HEK293 (cell line): ENCODE data around the gene KRT78.

ENCODE experiments used
- CTCF ChIA-PET: fragments of 350-600 bp; formaldehyde crosslinking; extraction: SDS; loops from one replicate; lab custom pipeline; 2021; ENCODE audit warnings: antibody characterized with exemption; lab: Yijun Ruan, JAX
- POLR2A ChIA-PET: fragments of 300-600 bp; formaldehyde crosslinking; extraction: SDS; loops from one replicate; lab custom pipeline; 2020; ENCODE audit warnings: antibody characterized with exemption, inconsistent platforms; lab: Yijun Ruan, JAX
- H3K27ac ChIP-seq: fragments of 200-500 bp; sonication (Bioruptor generic); 2 replicates; pipeline ENCODE4 v1.5.1; 2014; ENCODE audit warnings: low read depth, low read length, control low read depth, inconsistent platforms; ENCODE audit errors: extremely low read depth
- H3K36me3 ChIP-seq, 2 experiments: fragments of 200-500 bp in 1 of 2; sonication (Bioruptor generic) in 1 of 2; 1 replicate in 1 of 2; 2 replicates in 1 of 2; pipeline ENCODE4 v1.5.1; 2014 to 2017; ENCODE audit warnings: inconsistent platforms in 2 of 2, low read length in 2 of 2; ENCODE audit not compliant: control insufficient read depth in 2 of 2, insufficient read depth in 1 of 2
- H3K4me1 ChIP-seq: fragments of 200-500 bp; sonication (Bioruptor generic); 2 replicates; pipeline ENCODE4 v1.5.1; 2014; ENCODE audit warnings: mild to moderate bottlenecking, low read length, inconsistent platforms; ENCODE audit not compliant: control insufficient read depth, insufficient read depth
- H3K4me3 ChIP-seq: 2 replicates; pipeline ENCODE4 v1.5.1; 2011; ENCODE audit warnings: low read depth, mild to moderate bottlenecking, control low read depth, low read length, moderate library complexity
- H3K9me3 ChIP-seq: fragments of 200-500 bp; sonication (Bioruptor generic); 2 replicates; pipeline ENCODE4 v1.5.1; 2014; ENCODE audit warnings: low read depth, low read length, inconsistent platforms; ENCODE audit not compliant: control insufficient read depth, insufficient read depth
- GLI4 ChIP-seq: fragments of 450-650 bp; formaldehyde crosslinking; IDR thresholded peaks from 2 replicates; pipeline ENCODE4 v1.5.1; 2016; ENCODE audit warnings: missing biosample characterization, missing genetic modification characterization
- PRDM1 ChIP-seq: fragments of 450-650 bp; formaldehyde crosslinking; IDR thresholded peaks from 2 replicates; pipeline ENCODE4; 2016; ENCODE audit warnings: missing biosample characterization, missing genetic modification characterization
- SCRT2 ChIP-seq: fragments of 450-650 bp; formaldehyde crosslinking; IDR thresholded peaks from 2 replicates; pipeline ENCODE4 v1.5.1; 2016; ENCODE audit warnings: missing biosample characterization, missing genetic modification characterization
- SP2 ChIP-seq: fragments of 450-650 bp; formaldehyde crosslinking; IDR thresholded peaks from 2 replicates; pipeline ENCODE4 v1.5.1; 2016; ENCODE audit warnings: missing biosample characterization, missing genetic modification characterization
- ZBTB10 ChIP-seq: fragments of 450-650 bp; formaldehyde crosslinking; IDR thresholded peaks from 2 replicates; pipeline ENCODE4 v1.5.1; 2016; ENCODE audit warnings: missing biosample characterization, missing genetic modification characterization
- ZBTB21 ChIP-seq: fragments of 450-650 bp; formaldehyde crosslinking; IDR thresholded peaks from 2 replicates; pipeline ENCODE4 v1.5.1; 2017; ENCODE audit warnings: missing biosample characterization, missing genetic modification characterization
- ZNF23 ChIP-seq: fragments of 450-650 bp; formaldehyde crosslinking; IDR thresholded peaks from 2 replicates; pipeline ENCODE4 v1.5.1; 2016; ENCODE audit warnings: missing biosample characterization, missing genetic modification characterization, borderline replicate concordance
- ZNF404 ChIP-seq: fragments of 450-650 bp; formaldehyde crosslinking; IDR thresholded peaks from 2 replicates; pipeline ENCODE4 v1.5.1; 2017; ENCODE audit warnings: missing biosample characterization, missing genetic modification characterization
- ZNF658 ChIP-seq: fragments of 450-650 bp; formaldehyde crosslinking; IDR thresholded peaks from 2 replicates; pipeline ENCODE4; 2016; ENCODE audit warnings: missing biosample characterization, missing genetic modification characterization
- ZNF776 ChIP-seq: fragments of 450-650 bp; formaldehyde crosslinking; IDR thresholded peaks from 2 replicates; pipeline ENCODE4 v1.5.0; 2017; ENCODE audit warnings: missing biosample characterization, missing genetic modification characterization, borderline replicate concordance
- ZNF785 ChIP-seq: fragments of 450-650 bp; formaldehyde crosslinking; IDR thresholded peaks from 2 replicates; pipeline ENCODE4 v1.5.1; 2016; ENCODE audit warnings: missing biosample characterization, missing genetic modification characterization
- ZNF830 ChIP-seq: fragments of 450-650 bp; IDR thresholded peaks from 2 replicates; pipeline ENCODE4 v1.5.0; 2018; ENCODE audit warnings: missing biosample characterization, missing genetic modification characterization, low read depth, mild to moderate bottlenecking, moderate library complexity
- ZSCAN16 ChIP-seq: fragments of 450-650 bp; formaldehyde crosslinking; IDR thresholded peaks from 2 replicates; pipeline ENCODE4 v1.5.1; 2016; ENCODE audit warnings: missing biosample characterization, missing genetic modification characterization

Gene KRT78

GRCh38 chr12:52808573-52809160, 40.1 kb downstream of the KRT78 start:
- no peak for TF ChIP-seq PRDM1 (tag by site-specific recombination)
- ChIA-PET CTCF (interaction anchor here (0.7 to 1.5 kb wide), 2 partner anchors 30 to 71 kb away, joined by 4 to 6 read pairs; no protein-coding TSS in a partner anchor), POLR2A (no interaction called here)
- Histone ChIP-seq H3K4me1 (no peaks in the 10 kb centered on the region; the same call in 1 of the 2 replicates), H3K27ac (no peak overlapping the region), H3K9me3 (no peaks in the 10 kb centered on the region), H3K4me3 (no peak overlapping the region), H3K36me3 (no peaks in the 10 kb centered on the region)

GRCh38 chr12:52807544-52808470, 41.0 kb downstream of the KRT78 start:
- Histone ChIP-seq H3K9me3 (no peaks in the 10 kb centered on the region), H3K27ac (no peak overlapping the region), H3K4me3 (no peak overlapping the region), H3K36me3 (no peaks in the 10 kb centered on the region), H3K4me1 (no peaks in the 10 kb centered on the region; the same call in 1 of the 2 replicates)
- ChIA-PET POLR2A (interaction anchor here (0.6 kb wide), 1 partner anchor 148 kb away, joined by 4 read pairs; no protein-coding TSS in a partner anchor), CTCF (interaction anchor here (0.6 to 1.5 kb wide), 3 partner anchors 31 to 636 kb away, joined by 3 to 6 read pairs (median 4); no protein-coding TSS in a partner anchor)
- TF ChIP-seq ZNF404 (tag by site-specific recombination) (no peak), SP2 (no peak), ZNF785 (tag by site-specific recombination) (no peak), ZNF830 (no peak), SCRT2 (tag by site-specific recombination) (peak; percentile 17; the same call in 1 of the 2 replicates), GLI4 (tag by site-specific recombination) (no peak), ZBTB21 (tag by site-specific recombination) (no peak), ZNF776 (tag by site-specific recombination) (no peak)

GRCh38 chr12:52806821-52807543, 41.8 kb downstream of the KRT78 start:
- Histone ChIP-seq H3K36me3 (no peaks in the 10 kb centered on the region), H3K4me3 (no peak overlapping the region), H3K27ac (no peak overlapping the region), H3K4me1 (no peaks in the 10 kb centered on the region; the same call in 1 of the 2 replicates), H3K9me3 (no peaks in the 10 kb centered on the region)
- ChIA-PET POLR2A (interaction anchor here (0.6 kb wide), 1 partner anchor 149 kb away, joined by 4 read pairs; no protein-coding TSS in a partner anchor), CTCF (interaction anchor here (0.6 to 1.5 kb wide), 2 partner anchors 73 to 635 kb away, joined by 3 to 6 read pairs; no protein-coding TSS in a partner anchor)
- TF ChIP-seq ZSCAN16 (tag by site-specific recombination) (no peak), ZBTB10 (tag by site-specific recombination) (no peak), ZNF658 (tag by site-specific recombination) (no peak), SCRT2 (tag by site-specific recombination) (no peak), ZNF23 (tag by site-specific recombination) (no peak)
